H1 (cell line): ENCODE data around the gene ZNF398. TPM values are rescaled to one million over a fixed set of nuclear protein-coding genes. Genes with fewer than 3 reads are reported as not detected.

Experiments used
- CBX5 ChIP-seq: fragments of 300-800, 300-1000 bp; sonication (generic); IDR thresholded peaks from 2 replicates; pipeline ENCODE4 v1.7.1; 2016; ENCODE audit warnings: antibody characterized with exemption, low read length, low read depth
- polyA plus RNA-seq, 7 experiments: library from polyadenylated mRNA; depleted of rRNA in 3 of 7; stranded (reverse) in 5 of 7; unstranded in 2 of 7; fragments of >200 nt in 5 of 7; fragments of 200-250 nt in 2 of 7; gene quantifications; 1 replicate in 5 of 7; 2 replicates in 1 of 7; 4 replicates in 1 of 7; pipeline versions ENCODE4 v1.2.1 to v1.2.3, GENCODE V29; 2011 to 2013; ENCODE audit warnings: missing spikeins in 2 of 7, mixed read lengths in 2 of 7
- total RNA-seq: library from RNA; stranded (reverse); fragmentation: NEBNext Ultra II Directional; extraction: Animal tissue kit (Norgen Biotek cat#: 25700); gene quantifications from 2 replicates; pipeline ENCODE4 v1.2.1, GENCODE V29; 2021

ZNF398 gene
- total and polyA plus RNA-seq, 2 of the 8 experiments (the other 6 are each of a cell fraction or from before 2014, with no cell fraction given): 52.7 to 63.5 TPM

GRCh38 chr7:149205690-149206381 is 58.6 kb downstream of the ZNF398 start (continued):
- no peak for TF ChIP-seq CBX5
- TF ChIP-seq, all 59 proteins: peak for 0
